ENCODE results near the gene ZNF175.
A peak's percentile ranks its signal among the peaks of the same experiment; 100 is the strongest.

The ZNF175 gene

DNA sequence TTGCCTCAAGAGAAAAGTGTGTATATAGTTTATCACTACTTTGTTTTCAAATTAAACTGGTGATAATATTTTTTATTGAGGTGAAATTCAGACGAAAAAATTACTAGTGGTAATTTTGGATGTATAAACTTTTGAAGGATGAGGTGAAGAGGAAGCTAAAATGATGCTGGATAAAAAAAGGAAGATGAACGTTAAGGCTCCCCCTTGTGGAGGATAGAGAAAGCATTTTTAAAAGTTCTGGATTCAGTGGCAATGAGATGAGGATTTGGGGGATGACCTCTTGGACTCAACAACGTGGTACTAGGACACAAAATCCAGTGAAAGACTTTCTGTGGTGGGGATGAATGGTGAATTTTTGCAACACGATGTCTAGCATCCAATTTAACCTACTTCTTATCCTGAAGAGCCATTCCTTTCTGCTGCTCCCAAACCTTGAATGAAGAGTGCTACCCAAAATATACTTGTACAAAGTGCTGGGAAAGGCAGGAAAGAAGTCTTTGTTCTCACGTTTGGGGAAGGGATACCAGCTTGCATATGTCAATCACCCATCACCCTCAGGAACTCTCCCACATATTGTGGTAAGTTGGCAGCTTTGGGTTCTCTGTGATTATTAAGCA lies 66.4 kb downstream of the ZNF175 start:
- TF ChIP-seq CTCF (conservative IDR thresholded peaks at IDR 0.05), result peak; percentile 71
- no peak overlapping the region for H3K27ac ChIP-seq

DNA sequence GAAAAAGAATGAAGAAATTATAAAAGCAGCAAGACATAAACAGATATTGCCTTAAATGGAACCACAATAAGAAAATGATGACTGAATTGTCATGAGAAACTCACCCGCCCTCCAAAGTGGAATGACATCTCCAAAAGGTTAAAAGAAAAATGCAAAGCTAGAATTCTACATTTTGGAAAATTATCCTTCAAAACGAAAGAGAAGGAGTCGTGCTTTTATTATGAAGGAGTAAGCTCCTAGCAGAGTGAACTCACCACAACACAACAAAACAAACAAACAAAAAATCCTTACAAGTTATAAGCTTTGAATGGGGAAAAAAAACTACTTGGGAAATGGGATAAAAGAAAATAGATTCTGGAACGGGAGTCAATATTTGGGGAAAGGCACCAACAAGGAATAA lies 68.8 kb downstream of the ZNF175 start:
- H3K27ac ChIP-seq, result no peak overlapping the region
- TF ChIP-seq CTCF (conservative IDR thresholded peaks at IDR 0.05), result no peak

DNA sequence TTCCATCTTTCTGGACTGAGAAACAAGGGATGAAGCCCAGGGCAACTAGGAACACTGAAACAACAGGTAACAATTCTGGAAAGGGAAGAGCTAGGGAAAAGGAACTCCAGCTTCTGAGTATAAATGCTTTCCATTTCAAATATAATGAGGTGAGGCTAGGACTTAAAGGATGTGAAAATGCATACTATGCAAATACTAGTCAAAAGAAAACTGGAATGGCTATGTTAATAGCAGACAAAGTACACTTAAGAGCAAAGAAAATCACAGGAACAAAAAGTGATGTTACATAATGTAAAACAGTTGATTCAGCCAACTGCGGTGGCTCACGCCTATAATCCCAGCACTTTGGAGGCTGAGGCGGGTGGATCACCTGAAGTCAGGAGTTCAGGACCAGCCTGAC lies 69.3 kb downstream of the ZNF175 start:
- no peak overlapping the region for H3K27ac ChIP-seq
- no peak for TF ChIP-seq CTCF (conservative IDR thresholded peaks at IDR 0.05)

GRCh38 chr19:51641648-51642047 lies 70.6 kb downstream of the ZNF175 start:
- no peak for TF ChIP-seq CTCF (conservative IDR thresholded peaks at IDR 0.05)
- H3K27ac ChIP-seq, result no peak overlapping the region
